ENCODE results near the gene TSHB. TPM values are rescaled to one million over a fixed set of nuclear protein-coding genes. Genes with fewer than 3 reads are reported as not detected.

TSHB gene
- total and polyA plus RNA-seq, 2 donors, result not detected

DNA sequence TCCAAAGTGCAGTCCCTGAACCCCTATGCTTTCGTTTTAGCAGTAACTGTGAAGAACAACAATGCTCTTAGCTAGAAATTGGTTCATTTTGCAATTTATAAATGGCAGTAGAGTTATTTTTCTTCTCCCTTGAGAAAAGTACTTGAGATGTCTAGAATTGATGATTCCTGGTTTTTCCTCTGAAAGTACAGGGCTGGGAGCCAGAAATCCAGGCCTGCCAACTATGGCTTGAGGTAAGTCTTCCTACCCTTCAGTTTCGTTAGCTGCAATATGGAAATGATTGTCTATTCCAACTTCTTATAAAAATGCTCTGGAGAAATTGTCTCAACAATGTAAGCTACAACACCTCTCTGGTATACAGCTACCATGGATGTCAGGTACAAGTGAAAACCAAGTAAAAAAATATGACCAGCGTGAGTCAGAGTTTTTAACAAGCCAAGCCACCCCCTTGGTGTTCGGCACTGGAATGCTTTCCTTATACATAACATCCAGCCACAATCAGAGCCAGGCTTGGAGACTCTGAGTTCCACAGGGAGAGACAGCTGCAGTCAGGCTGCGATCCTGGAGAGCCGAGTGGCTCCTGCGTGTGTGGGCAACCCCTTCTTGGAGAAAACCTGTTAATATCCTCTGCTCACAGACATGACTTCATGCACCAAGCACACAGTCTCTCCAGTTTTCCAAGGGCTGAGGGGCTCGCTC lies 37.7 kb downstream of the TSHB start:
- peak overlapping the region; percentile 84 for H3K27ac ChIP-seq (ENCODE audit: low read depth)
- WGBS, result 53% methylated on average over 8 of the region's 8 CpGs
- H3K4me3 ChIP-seq (ENCODE audit: low read depth, low read length), result no peak overlapping the region
- peaks cover 4% of the 10 kb centered on the region for H3K4me1 ChIP-seq (ENCODE audit: insufficient read depth)
- no peaks in the 10 kb centered on the region for H3K36me3 ChIP-seq (ENCODE audit: insufficient read depth)
- DNase-seq (ENCODE audit: extremely low spot score), result no peak

DNA sequence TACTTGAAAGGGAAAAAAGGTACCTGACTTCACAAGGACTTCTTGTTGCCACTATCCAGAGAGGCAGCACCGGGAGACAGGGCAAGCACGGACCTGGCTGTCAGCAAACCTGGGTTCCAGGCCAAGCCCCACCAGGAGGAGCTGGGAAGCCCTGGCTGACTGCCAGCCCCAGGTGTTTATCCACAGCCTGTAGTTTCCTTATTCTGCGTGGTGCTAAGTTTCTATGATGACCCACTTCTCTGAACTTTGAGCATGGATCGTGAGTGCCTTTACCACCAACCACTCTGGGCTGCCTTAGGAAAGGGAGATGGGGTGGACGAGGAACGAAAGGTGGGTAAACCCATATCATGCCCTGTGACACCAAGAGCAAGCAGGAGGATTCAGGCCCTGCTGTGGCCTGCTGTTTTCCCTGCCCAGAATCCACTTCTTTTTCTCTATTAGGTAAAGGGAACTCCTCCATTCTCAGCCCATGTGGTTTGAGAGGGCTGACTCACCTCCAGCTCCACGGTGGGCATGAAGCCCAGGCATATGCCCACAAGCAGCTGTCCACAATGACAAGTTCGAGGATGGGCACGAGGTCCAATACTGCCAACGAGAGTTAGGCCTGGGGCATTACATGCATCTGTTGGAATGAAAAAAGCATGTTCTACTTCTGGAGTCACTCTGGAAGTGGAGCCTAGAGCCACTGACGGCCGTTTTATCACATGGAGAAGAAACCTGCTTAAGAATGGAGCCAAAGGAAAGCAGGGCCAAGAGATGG lies 39.4 kb downstream of the TSHB start:
- H3K4me1 ChIP-seq (ENCODE audit: insufficient read depth), result peaks cover 4% of the 10 kb centered on the region
- H3K27ac ChIP-seq (ENCODE audit: low read depth), result peak overlapping the region; percentile 61
- DNase-seq (ENCODE audit: extremely low spot score), result no peak
- WGBS, result 52% methylated on average over 12 of the region's 12 CpGs
- no peak overlapping the region for H3K4me3 ChIP-seq (ENCODE audit: low read depth, low read length)
- no peaks in the 10 kb centered on the region for H3K36me3 ChIP-seq (ENCODE audit: insufficient read depth)

DNA sequence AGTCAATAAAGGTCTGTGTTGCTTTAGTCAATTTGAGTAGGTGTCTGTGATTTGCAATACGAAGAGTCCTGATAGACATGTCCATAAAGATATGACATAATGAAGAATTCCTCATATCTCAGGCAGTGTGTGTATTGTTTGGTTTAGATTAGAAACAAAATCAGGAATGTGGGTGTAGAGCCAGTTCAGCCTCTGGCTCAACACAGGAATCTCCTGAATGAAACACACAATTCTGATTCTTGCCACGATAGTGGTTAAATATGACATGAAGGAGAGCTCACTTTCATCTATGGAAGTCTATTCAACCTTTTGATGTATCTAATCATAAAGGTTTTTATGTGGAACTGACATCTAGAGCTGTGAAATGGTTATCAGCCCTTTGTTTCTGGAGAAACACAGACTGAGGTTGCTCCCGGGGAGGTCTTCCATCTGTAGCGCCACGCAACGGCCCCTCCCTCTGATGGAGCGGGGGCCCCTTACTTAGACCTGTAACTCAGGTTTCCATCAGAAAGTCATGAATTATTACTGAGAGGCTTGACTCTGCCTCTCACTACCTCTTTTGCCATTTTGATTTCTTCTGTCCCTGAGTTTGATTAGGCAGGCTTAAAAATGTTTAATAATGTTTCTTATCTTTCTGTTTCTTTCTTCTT lies 40.2 kb downstream of the TSHB start:
- no peak for DNase-seq (ENCODE audit: extremely low spot score)
- WGBS, result 40% methylated on average over 7 of the region's 7 CpGs
- Histone ChIP-seq H3K36me3 (ENCODE audit: insufficient read depth) (no peaks in the 10 kb centered on the region), H3K4me3 (ENCODE audit: low read depth, low read length) (no peak overlapping the region), H3K4me1 (ENCODE audit: insufficient read depth) (peaks cover 4% of the 10 kb centered on the region), H3K27ac (ENCODE audit: low read depth) (no peak overlapping the region)

DNA sequence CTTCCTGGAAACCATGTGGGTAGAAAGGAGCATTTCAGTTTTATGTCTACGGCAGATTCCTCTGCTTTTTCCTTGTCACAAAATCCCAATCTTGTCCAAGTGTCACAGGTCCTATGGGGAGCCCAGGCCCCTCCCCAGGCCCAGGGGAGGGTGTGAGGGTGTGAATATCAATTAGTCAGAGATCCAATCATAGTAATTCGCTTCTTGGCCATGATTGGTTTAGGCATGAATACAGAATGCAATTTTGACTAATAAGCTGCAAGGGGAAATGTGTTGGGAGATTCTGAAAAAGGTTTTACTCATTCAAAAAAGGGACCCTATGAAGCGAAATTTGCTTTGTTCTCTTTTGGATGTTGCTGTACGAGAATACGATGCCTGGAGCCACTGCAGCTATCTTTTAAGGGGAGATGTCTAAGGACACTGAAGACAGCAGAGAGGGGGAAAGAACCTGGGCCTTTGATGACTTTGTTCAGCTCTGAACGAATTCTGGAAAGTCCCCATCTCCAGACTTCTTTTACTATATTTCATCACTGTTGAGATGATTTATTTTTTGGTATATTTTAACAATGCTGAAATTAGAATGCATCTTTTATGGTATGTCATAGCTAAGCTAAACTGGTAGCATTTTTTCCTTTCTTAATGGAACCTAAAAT lies 41.5 kb downstream of the TSHB start:
- H3K27ac ChIP-seq (ENCODE audit: low read depth), result no peak overlapping the region
- WGBS, result 75% methylated on average over 6 of the region's 6 CpGs
- peaks cover 4% of the 10 kb centered on the region for H3K4me1 ChIP-seq (ENCODE audit: insufficient read depth)

DNA sequence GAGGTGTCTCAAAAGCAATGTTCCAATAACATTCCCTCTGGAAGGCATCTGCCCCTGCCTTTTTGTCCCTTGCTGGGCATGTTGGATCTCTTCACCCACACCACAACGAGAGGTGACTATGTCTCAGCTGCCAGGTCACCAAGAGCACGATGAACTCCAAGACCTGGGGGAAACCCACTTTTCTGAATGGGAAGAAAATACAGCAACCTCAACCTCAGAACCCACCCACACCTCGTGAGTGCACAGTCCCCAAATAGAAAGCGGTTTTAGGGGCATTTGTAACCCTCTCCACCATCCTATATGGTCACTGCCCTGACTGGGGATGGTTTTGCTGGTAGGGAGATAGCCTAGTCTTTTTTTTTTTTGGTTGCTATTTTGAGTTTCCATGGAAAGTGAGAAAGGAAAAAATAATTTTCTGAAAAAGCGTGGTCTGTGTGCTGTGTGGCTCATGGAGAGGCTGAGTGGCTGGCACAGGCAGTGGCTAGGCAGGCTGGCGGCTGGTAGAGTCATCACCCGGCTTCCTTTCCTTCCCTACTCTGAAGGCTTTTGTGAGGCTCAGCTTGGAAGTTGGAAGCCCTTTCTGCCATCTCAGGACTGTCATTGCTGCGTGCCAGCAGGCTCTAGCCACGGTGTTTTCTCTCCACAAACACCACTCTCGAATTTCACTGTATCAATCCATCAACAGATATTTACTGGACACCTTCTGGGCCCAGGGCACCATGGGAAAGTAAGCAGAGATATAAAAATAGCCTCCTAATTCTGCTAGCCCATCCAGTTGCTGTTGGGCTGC lies 43.9 kb downstream of the TSHB start:
- WGBS, result 63% methylated on average over 10 of the region's 10 CpGs
- no peak overlapping the region for H3K4me3 ChIP-seq (ENCODE audit: low read depth, low read length)
- DNase-seq (ENCODE audit: extremely low spot score), result no peak
- no peaks in the 10 kb centered on the region for H3K4me1 ChIP-seq (ENCODE audit: insufficient read depth)
- no peaks in the 10 kb centered on the region for H3K36me3 ChIP-seq (ENCODE audit: insufficient read depth)
- H3K27ac ChIP-seq (ENCODE audit: low read depth), result no peak overlapping the region

More for the DNA sequence above, 41.5 kb downstream of the TSHB start:
- Histone ChIP-seq H3K4me3 (ENCODE audit: low read depth, low read length) (no peak overlapping the region), H3K36me3 (ENCODE audit: insufficient read depth) (no peaks in the 10 kb centered on the region)
- no peak for DNase-seq (ENCODE audit: extremely low spot score)

DNA sequence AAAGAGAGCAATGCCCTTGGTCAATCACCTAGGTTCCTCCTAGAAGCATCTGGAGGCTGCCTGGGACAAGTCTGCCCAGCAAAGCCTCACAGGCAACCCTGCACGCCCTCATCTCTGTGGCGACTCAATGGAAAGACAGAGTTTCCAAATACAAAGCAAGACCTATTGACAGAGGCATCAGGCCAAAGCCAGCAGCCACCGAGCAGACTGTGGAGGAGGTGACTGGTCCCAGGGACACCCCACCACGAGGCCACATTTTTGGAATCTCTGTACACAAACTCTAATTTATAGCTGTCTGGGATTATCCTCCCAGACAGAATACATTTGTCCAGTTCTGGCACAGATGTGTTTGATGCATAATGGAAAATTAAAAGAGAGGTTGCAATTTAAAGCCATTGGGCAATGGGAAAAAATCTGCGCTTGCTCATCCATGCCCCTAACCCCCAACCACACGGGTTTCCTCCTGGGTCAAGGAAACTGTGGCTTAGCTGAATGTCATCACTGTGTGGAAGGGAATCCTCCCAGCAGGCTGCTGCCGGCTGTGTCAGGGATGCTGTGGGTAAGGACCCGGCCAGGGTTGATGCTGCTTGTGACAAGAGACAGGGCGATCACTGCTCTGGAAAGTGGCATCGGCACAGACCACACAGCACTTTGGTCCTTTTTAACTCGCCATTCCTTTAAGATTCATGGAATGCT lies 45.4 kb downstream of the TSHB start:
- Histone ChIP-seq H3K4me1 (ENCODE audit: insufficient read depth) (no peaks in the 10 kb centered on the region), H3K36me3 (ENCODE audit: insufficient read depth) (no peaks in the 10 kb centered on the region), H3K4me3 (ENCODE audit: low read depth, low read length) (no peak overlapping the region), H3K27ac (ENCODE audit: low read depth) (no peak overlapping the region)
- 48% methylated on average over 11 of the region's 11 CpGs for WGBS
- no peak for DNase-seq (ENCODE audit: extremely low spot score)

DNA sequence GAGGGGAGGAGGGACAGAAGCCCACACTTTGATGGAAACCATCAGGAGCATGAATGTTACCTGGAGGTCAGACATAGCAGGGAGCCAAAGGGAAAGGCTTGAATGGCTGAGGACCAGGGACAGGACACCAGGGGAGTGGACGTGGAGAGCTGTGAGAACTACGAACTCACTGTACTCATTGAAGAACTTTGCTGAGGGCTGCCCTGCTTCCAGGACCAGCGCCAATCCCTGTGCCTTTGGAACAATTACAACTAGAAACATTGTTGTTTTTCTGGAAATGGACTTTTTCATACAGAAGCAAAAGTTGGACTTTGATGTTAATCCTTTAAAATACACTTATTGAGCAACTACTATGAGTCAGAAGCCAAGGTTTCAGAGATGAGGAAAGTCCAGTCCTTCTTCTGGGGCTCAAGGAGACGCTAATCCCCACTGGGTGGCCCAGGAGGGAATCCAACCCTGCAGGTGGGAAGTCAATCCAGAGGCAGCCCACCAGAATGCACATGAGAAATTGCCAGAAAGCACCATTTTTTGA lies 46.8 kb downstream of the TSHB start:
- H3K27ac ChIP-seq (ENCODE audit: low read depth), result no peak overlapping the region
- no peak overlapping the region for H3K4me3 ChIP-seq (ENCODE audit: low read depth, low read length)
- DNase-seq (ENCODE audit: extremely low spot score), result no peak
- 76% methylated on average over 4 of the region's 4 CpGs for WGBS
- no peaks in the 10 kb centered on the region for H3K36me3 ChIP-seq (ENCODE audit: insufficient read depth)
- H3K4me1 ChIP-seq (ENCODE audit: insufficient read depth), result no peaks in the 10 kb centered on the region

DNA sequence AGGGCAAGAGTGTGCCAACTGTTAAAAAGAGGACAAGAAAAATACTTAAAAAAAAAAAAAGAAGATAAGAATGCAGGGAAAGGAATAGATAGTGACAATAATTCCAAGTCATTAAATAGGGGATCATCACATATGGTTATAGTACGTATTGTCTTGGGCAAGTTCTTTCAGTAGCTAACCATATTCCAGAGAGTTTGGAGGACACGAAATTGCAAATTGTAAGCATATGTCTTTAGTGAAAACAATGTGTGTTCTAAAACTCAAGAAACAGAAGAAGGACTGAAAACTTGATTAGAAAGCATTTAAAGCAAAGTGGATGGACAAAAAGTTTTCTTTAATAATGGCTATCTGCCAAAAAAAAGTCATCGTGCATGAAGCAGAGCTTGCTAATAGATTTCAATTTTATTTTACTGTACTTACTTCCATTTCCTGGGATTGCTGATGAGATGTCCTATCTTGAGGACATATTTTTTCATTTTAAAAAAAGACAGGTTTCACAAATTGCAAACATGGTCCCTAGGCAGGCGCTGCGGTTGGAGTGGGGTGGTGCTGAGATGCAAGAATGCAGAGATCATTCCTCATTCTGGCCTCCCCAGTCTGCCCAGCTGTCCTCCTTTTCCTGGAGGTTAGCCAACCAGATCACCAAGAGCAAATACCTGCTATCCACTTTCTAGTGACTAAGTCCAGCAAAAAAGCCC lies 47.8 kb downstream of the TSHB start:
- WGBS, result 75% methylated on average over 5 of the region's 5 CpGs
- Histone ChIP-seq H3K4me1 (ENCODE audit: insufficient read depth) (no peaks in the 10 kb centered on the region), H3K36me3 (ENCODE audit: insufficient read depth) (no peaks in the 10 kb centered on the region), H3K4me3 (ENCODE audit: low read depth, low read length) (no peak overlapping the region), H3K27ac (ENCODE audit: low read depth) (no peak overlapping the region)
- DNase-seq (ENCODE audit: extremely low spot score), result no peak

DNA sequence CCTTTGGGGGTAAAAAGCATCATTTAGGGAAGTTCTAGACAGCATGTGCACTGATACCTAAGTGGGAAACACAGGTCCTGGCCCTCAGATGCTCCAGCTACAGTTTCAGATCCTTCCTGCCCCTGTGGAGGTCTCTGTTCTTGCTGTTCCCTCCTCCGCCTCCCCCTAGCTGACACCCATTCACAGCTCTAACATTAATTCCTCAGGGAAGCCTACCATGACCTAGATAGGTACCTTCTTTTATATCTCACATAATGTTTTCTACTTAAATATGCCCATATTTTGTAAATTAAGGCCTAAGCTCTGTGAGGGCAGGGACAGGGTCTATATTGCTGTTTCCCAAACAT lies 48.3 kb downstream of the TSHB start:
- WGBS, result 95% methylated on average over 1 of the region's 1 CpG
- no peaks in the 10 kb centered on the region for H3K4me1 ChIP-seq (ENCODE audit: insufficient read depth)
- H3K36me3 ChIP-seq (ENCODE audit: insufficient read depth), result no peaks in the 10 kb centered on the region
- no peak for DNase-seq (ENCODE audit: extremely low spot score)
- no peak overlapping the region for H3K27ac ChIP-seq (ENCODE audit: low read depth)
- H3K4me3 ChIP-seq (ENCODE audit: low read depth, low read length), result no peak overlapping the region

DNA sequence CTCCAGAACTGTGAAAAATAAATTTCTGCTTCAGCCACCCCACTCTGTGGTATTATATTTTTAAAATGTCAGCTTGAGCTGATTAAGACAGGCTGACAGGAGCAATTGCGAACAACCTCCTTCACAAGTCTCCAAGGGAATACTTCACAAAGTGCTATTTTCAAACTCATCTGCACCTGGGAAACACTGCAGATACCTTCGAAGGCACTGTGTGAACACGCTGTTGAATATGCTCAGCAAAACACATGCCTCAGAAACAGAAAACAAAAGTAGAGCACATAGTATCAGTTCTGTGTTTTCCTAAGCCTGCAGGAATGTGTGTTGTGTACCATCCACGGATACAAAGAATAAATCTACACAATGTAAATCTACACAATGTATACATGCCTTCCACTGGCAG lies 49.1 kb downstream of the TSHB start:
- WGBS, result 82% methylated on average over 4 of the region's 4 CpGs
- H3K4me1 ChIP-seq (ENCODE audit: insufficient read depth), result no peaks in the 10 kb centered on the region
- H3K4me3 ChIP-seq (ENCODE audit: low read depth, low read length), result no peak overlapping the region
- no peak overlapping the region for H3K27ac ChIP-seq (ENCODE audit: low read depth)
- no peaks in the 10 kb centered on the region for H3K36me3 ChIP-seq (ENCODE audit: insufficient read depth)
- no peak for DNase-seq (ENCODE audit: extremely low spot score)

DNA sequence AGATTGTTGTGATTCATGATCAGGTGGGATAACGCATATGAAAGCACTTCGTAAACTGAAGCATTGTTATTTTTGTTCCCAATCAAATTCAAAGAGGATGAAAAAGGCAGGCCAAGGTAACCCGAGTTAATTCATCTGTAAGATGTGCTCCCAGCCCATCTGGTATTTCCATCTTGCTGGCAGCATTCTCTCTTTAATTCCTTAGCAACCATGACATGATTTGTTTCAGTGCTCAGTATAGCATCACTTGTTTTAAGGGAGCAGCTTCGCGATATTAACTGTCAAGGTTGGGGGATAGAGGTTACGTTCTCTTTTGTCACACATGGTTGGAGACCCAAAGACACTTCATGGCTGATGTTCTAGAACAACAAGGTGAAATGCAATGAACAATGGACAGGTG lies 53.3 kb downstream of the TSHB start:
- DNase-seq (ENCODE audit: extremely low spot score), result no peak
- Histone ChIP-seq H3K4me1 (ENCODE audit: insufficient read depth) (no peaks in the 10 kb centered on the region), H3K4me3 (ENCODE audit: low read depth, low read length) (no peak overlapping the region), H3K27ac (ENCODE audit: low read depth) (no peak overlapping the region), H3K36me3 (ENCODE audit: insufficient read depth) (no peaks in the 10 kb centered on the region)
- WGBS, result 60% methylated on average over 6 of the region's 6 CpGs
